Lung microvascular endothelial cell (primary cell): Measurements from ENCODE around the gene ESRRA. TPM values are rescaled to one million over a fixed set of nuclear protein-coding genes. Genes with fewer than 3 reads are reported as not detected.

ENCODE experiments used
- DNase-seq, 2 donors: peaks; one replicate each; pipeline versions ENCODE4 v3.0.0 to v3.0.0-alpha.2; 2010; ENCODE audit warnings: low read depth in 2 of 2
- total RNA-seq: library from RNA; depleted of rRNA; stranded (reverse); fragments of >200 nt; gene quantifications from 2 replicates; pipeline ENCODE4 v1.2.1, GENCODE V29; 2014

ESRRA gene
- total RNA-seq, 1 donor from 2014 or later: 53.6 TPM

DNA sequence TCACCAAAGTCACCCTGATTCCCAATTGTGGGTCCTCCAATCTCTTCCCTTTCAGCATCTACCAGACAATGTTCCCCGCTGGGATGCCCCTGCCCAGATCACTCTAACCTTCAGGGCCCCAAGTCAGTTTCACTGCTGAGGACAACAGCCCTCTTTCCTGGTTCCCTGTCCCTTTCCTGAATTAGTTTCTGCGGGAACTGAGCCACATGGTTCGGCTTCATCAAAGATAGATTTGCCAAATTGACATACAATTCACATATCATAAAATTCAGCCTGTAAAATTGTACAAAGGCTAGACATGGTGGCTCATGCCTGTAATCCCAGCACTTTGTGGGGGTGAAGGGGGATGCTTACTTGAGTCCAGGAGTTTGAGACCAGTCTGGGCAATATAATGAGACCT lies 22.7 kb downstream of the ESRRA start:
- DNase-seq: no peak

GRCh38 chr11:64330888-64331287 lies 25.6 kb downstream of the ESRRA start:
- no peak for DNase-seq

DNA sequence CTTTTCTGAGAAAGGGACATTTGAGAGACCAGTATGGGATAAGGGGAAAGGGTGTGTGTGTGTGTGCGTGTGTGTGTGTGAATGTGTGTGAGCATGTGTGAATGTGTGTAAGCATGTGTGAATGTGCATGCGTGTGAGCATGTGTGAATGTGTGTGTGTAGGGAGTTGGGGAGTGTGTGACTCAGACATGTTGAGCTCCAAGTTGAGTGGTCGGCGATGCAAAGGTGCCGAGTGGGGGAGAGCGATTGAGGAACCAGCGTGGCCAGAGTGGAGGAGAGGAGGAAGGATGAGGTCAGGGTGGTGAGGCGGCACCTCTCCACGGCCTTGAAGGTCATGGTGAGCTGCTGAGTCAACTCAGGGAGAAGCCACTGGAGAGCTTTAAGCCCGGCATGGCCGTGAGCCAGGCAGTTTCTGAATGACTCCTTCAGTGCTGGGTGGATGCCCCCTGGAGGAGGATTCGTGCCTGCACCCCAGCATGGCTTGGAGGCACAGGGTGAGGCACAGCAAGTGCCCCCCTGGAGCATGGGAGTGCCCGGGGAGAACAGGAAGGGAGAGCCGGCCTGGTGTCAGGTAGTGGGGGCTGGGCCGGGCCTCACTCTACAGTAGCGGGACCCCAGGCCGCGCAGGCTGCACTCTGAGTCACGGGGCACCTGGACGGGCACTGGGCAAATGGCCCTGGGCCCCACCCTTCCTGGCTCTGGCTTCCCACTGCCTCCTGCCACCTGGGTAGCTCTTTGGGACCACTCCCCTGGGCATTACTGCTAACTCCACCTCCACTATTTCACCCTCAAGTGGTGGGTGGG lies 26.4 kb downstream of the ESRRA start:
- DNase-seq: peak; percentile 66 to 83

DNA sequence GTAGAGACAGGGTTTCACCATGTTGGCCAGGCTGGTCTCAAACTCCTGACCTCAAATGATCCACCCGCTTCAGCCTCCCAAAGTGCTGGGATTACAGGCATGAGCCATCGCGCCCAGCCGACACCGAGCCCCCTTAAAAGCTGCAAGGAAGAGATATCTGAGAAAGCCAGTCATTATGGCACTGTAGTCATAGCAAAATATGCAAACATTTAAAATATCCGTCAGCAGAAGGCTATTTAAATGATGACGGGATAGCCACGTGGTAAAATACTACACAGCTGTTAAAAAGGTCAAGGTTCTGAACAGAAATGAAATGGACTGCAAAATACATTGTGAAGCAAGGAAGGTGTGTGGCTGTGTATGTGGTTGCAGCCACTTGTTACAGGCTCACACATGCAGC lies 28.2 kb downstream of the ESRRA start:
- DNase-seq: no peak

DNA sequence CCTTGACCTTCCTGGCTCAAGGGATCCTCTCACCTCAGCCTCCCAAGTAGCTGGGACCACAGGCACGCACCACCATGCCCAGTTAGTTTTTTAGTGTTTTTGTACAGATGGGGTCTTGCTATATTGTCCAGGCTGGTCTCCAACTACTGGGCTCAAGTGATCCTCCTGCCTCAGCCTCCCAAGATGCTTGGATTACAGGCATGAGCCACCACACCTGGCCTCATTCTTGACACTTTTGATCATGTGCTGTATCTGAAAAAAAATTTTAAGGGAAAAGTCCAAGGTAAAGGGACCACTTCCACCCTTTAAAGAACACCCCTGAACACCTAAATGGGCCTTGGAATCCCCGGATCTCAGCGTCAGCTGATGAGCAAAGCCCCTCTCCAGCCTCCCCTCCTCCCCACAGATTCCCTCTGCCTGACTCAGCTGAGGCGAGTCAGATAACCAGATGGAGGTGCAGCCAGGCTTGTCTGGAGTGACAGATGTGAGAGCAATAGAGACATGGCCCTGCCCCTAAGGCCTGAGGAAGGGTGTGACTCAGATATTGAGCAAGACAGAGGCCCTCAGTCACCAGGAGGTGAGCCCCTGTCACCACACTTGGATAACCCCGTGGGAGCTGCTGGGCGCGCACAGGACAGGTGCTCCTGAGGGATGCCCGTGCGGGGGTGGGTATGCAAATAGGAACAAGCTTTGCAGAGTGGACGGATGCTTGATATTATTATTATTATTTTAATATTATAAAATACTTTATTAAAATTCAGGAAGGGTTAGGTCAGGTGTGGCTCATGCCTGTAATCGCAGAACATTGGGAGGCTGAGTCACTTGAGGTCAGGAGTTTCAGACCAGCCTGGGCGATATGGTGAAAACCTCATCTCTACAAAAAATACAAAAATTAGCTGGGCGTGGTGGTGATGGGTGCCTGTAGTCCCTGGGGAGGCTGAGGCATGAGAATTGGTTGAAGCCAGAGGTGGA lies 29.7 kb downstream of the ESRRA start:
- DNase-seq: peak in 1 of 2 donors; percentile 79

- no peak for DNase-seq
Measured at GRCh38 chr11:64337538-64338249, 32.4 kb downstream of the ESRRA start.

DNA sequence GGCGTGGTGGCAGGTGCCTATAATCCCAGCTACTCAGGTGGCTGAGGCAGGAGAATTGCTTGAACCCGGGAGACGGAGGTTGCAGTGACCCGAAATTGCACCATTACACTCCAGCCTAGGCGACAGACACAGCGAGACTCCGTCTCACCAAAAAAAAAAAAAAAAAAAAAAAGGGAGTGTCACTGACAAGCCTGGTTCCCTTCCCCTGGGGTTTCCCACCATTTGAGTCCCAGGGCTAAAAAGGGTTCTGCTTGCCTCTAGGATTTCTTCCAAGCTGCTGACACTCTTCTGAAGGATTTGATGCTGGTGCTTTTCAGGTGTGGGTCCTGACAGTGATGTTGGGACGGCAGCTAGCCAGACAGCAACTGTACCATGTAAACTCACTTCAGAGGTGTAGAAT lies 33.4 kb downstream of the ESRRA start:
- DNase-seq: no peak

DNA sequence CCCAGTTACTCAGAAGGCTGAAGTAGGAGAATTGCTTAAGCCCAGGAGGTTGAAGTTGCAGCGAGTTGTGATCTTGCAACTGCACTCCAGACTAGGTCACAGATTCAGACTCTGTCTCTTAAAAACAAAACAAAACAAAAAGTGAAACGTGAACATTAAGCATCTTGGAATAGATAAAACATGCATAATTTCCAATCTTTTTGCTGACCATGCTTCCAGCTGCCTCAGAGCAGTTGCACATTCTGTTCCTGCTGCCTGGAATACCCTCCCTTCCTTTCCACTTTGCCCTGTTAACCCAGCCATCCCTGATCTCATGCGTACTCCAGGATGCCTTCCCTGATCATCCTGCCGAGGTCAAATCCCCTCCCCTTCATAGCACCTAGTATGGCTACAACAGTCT lies 34.0 kb downstream of the ESRRA start:
- DNase-seq: no peak

GRCh38 chr11:64339754-64340408 lies 34.6 kb downstream of the ESRRA start, which contains the start of gene CCDC88B:
CCDC88B (plus strand) TSS chr11:64340204; CDS start chr11:64340267, 63 bp downstream.
- DNase-seq: no peak

- DNase-seq: no peak
Measured at GRCh38 chr11:64340671-64341335, 35.5 kb downstream of the ESRRA start.

GRCh38 chr11:64341429-64341828 lies 36.1 kb downstream of the ESRRA start:
- DNase-seq: no peak

- peak; percentile 52 to 86 for DNase-seq
Measured at GRCh38 chr11:64341851-64342791, 36.8 kb downstream of the ESRRA start.

DNA sequence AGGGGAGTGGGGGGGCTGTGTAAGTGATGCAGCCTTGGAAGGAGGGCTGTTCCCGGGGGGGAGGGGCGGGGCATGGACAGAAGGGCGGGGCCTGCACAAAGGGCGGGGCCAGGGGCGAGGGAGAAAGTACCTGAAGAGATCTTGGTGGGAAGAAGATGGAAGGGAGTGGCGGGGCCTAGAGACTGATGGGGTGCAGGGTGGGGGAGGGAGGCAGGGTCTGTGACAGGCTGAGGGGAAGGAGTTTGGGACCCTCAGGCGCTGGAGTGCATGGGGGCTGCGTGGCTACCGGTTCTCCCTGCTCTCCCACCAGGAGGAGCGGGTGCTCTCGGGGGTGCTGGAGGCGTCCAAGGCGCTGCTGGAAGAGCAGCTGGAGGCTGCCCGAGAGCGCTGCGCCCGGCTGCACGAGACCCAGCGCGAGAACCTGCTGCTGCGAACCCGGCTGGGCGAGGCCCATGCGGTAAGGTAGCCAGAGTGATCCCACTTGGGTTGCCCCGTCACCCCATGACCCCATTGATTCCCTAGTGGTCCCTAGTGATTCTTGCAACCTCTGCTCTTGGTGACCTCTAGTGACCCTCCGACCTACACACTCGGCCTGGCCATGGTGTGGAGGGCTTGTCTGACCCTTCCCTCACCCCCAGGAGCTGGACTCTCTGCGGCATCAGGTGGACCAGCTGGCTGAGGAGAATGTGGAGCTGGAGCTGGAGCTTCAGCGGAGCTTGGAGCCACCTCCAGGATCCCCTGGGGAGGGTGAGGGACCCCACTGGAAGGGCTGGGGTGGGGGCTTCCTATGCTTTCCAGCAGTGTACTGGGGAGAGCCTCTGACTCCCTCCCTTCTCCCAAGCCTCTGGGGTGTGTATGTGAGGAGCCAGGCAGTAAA lies 37.8 kb downstream of the ESRRA start:
- no peak for DNase-seq

DNA sequence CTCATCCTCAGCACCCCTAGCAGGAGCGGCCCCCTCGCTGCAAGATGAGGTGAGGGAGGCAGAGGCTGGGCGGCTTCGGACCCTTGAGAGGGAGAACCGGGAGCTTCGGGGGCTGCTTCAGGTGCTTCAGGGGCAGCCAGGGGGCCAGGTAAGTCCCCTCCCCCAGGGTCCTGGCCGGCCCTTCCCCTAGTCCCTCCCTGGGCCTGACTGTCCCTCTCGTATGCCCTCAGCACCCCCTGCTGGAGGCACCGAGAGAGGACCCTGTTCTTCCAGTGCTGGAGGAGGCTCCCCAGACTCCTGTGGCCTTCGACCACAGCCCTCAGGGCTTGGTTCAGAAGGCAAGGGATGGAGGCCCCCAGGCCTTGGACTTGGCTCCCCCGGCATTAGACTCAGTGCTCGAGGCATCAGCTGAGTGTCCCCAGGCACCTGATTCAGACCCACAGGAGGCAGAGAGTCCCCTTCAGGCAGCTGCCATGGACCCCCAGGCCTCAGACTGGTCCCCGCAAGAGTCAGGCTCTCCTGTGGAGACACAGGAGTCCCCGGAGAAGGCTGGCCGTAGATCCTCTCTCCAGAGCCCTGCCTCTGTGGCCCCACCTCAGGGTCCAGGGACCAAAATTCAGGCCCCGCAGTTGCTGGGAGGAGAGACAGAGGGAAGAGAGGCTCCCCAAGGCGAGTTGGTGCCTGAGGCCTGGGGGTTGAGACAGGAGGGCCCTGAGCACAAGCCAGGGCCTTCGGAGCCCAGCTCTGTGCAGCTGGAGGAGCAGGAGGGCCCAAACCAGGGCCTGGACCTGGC lies 38.6 kb downstream of the ESRRA start:
- peak; percentile 21 to 39 for DNase-seq

- no peak for DNase-seq
Measured at GRCh38 chr11:64344787-64345186, 39.5 kb downstream of the ESRRA start.

- no peak for DNase-seq
Measured at GRCh38 chr11:64347193-64347867, 42.0 kb downstream of the ESRRA start.
